Cardiac fibroblast (primary cell): Measurements from ENCODE around the gene NUP88.

Experiments used
- DNase-seq, 2 donors: peaks; one replicate each; pipeline versions ENCODE4 v3.0.0 to v3.0.0-alpha.2; 2010; ENCODE audit warnings: low read depth in 2 of 2
- H3K4me3 ChIP-seq, 2 donors: replicated peaks in 1 of 2; 1 replicate in 1 of 2; 2 replicates in 1 of 2; pipeline ENCODE4 v1.5.1; 2011; ENCODE audit warnings: low read depth in 2 of 2, low read length in 2 of 2, mild to moderate bottlenecking in 2 of 2, moderate library complexity in 1 of 2
- TF ChIP-seq, protein P1 (sequence below): IDR thresholded peaks from one replicate; pipeline ENCODE4 v1.5.1; 2011; ENCODE audit warnings: low read depth, mild to moderate bottlenecking, low read length, inconsistent platforms

NUP88 gene

DNA sequence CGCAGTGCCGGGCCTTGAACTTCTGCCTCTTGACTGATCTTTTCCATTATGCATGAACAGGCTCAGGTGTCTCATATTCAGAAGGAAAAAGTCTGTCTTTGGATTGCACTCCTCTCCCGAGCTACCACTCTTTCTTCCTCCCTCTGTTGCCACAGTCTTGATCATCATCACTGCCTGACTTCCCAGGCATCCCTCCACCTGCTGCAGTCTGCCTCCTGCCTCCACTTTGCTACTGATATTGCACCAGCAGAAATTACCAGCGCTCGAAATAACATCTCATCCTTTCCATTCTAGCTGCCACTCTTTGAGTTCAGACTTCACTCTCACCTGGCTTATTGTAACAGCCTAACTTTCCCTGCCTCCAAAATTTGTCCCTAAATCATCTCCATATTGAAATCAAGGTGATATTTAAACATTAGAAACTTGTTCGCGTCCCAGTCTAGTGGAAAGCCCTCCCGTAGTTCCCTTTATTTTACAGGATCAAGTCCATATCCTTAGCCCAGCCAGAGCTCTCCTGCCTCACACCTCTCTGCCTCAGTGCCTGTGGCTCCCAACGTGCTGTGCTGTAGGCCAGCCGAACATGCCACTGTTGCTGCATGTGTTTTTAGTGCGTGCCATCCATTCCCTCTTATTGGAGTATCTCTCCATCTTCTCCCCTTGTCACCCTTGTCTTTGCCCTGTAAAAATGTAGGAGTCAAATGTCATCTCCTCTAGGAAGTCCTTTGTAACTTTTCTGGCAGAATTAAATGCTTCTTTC lies 39.9 kb downstream of the NUP88 start:
- TF ChIP-seq, protein P1, sequence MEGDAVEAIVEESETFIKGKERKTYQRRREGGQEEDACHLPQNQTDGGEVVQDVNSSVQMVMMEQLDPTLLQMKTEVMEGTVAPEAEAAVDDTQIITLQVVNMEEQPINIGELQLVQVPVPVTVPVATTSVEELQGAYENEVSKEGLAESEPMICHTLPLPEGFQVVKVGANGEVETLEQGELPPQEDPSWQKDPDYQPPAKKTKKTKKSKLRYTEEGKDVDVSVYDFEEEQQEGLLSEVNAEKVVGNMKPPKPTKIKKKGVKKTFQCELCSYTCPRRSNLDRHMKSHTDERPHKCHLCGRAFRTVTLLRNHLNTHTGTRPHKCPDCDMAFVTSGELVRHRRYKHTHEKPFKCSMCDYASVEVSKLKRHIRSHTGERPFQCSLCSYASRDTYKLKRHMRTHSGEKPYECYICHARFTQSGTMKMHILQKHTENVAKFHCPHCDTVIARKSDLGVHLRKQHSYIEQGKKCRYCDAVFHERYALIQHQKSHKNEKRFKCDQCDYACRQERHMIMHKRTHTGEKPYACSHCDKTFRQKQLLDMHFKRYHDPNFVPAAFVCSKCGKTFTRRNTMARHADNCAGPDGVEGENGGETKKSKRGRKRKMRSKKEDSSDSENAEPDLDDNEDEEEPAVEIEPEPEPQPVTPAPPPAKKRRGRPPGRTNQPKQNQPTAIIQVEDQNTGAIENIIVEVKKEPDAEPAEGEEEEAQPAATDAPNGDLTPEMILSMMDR, result no peak
- DNase-seq, result no peak
- no peak overlapping the region for H3K4me3 ChIP-seq

DNA sequence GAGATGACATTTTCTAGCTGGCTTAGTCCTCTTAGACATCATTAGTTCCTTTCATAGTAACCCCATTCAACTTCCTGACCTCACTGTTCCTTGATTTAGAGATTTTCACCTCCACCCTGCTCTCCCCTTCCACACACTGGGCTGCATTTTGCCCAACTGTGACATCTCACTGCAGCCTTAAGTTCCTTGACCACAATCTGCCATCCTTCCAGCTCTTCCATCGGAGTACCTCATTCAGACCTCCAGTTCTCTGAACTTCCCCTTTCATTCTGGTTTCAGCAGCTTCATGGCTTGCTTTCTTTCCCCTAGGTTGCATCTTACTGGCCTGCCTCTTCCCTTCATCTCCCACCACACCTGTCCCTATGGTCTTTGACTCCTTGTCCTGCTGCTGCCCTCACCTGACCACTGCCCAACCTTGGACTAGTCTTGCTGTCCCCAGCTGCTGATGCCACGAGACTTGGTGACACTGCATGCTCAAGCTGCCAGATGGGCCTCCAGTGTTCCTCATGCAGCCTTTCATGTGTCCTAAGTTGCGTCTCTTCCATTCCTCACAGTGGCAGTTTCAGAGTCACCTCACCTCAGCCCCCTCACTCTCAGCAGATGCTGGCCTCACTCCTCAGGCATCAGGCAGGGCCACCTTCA lies 40.8 kb downstream of the NUP88 start:
- no peak overlapping the region for H3K4me3 ChIP-seq
- TF ChIP-seq, protein P1, result no peak
- DNase-seq, result no peak

GRCh38 chr17:5373112-5373511 lies 46.4 kb downstream of the NUP88 start:
- TF ChIP-seq, protein P1, result no peak
- no peak for DNase-seq
- H3K4me3 ChIP-seq, result no peak overlapping the region

GRCh38 chr17:5370411-5370810 lies 49.1 kb downstream of the NUP88 start:
- TF ChIP-seq, protein P1, result no peak
- DNase-seq, result no peak
- no peak overlapping the region for H3K4me3 ChIP-seq

- no peak overlapping the region for H3K4me3 ChIP-seq
- TF ChIP-seq, protein P1, result no peak
- no peak for DNase-seq
Observed at GRCh38 chr17:5365831-5366230, 53.6 kb downstream of the NUP88 start.

GRCh38 chr17:5364696-5365095 lies 54.8 kb downstream of the NUP88 start:
- TF ChIP-seq, protein P1, result no peak
- no peak for DNase-seq
- no peak overlapping the region for H3K4me3 ChIP-seq
